Tibial artery (tissue), 4 donors: ENCODE data around the gene EXT2.

ENCODE experiments used
- DNase-seq, 2 donors: peaks; one replicate each; pipeline ENCODE4 v3.0.0-alpha.2; 2019
- H3K27ac ChIP-seq, 2 donors: fragments of 200-600 bp; sonication (generic) in 1 of 2; 1 replicate in 1 of 2; 2 replicates in 1 of 2; pipeline ENCODE4 v1.5.1; 2018 to 2019; ENCODE audit warnings: mild to moderate bottlenecking in 1 of 2
- H3K27me3 ChIP-seq, 2 donors: fragments of 200-600 bp; sonication (generic) in 1 of 2; one replicate each; pipeline versions ENCODE4 v1.5.1 to v1.6.0; 2016 to 2019
- H3K36me3 ChIP-seq, 3 donors: fragments of 200-600 bp; sonication (generic) in 2 of 3; one replicate each; pipeline ENCODE4 v1.5.1; 2016 to 2019; ENCODE audit warnings: mild to moderate bottlenecking in 2 of 3
- H3K4me1 ChIP-seq, 4 donors: fragments of 200-600 bp; sonication (generic) in 2 of 4; 1 replicate in 3 of 4; 2 replicates in 1 of 4; pipeline ENCODE4 v1.5.1; 2016 to 2019
- H3K4me3 ChIP-seq, 2 donors: fragments of 200-600 bp; sonication (generic) in 1 of 2; 1 replicate in 1 of 2; 2 replicates in 1 of 2; pipeline ENCODE4 v1.5.1; 2018 to 2019; ENCODE audit warnings: mild to moderate bottlenecking in 2 of 2
- H3K9me3 ChIP-seq, 3 donors: fragments of 200-600 bp; sonication (generic) in 1 of 3; one replicate each; pipeline ENCODE4 v1.5.1; 2016 to 2019
- CTCF ChIP-seq, 2 experiments: fragments of 200-600 bp in 1 of 2; fragments of 450-650 bp in 1 of 2; IDR thresholded peaks; one replicate each; pipeline ENCODE4 v1.5.1; 2017 to 2019; ENCODE audit warnings: antibody characterized with exemption in 2 of 2, mild to moderate bottlenecking in 1 of 2, moderate library complexity in 1 of 2
- intact Hi-C: fragments of 100-400 bp; cut with DNase I; formaldehyde crosslinking; loops from one replicate; pipeline ENCODE4 v1.15.0; 2023; ENCODE audit warnings: low total_unique reads

EXT2 gene

GRCh38 chr11:44244639-44245310 lies 149.3 kb downstream of the EXT2 start:
- no peak overlapping the region for H3K4me3 ChIP-seq
- intact Hi-C loops = no loop called here
- H3K27me3 ChIP-seq = no peaks in the 10 kb centered on the region
- no peak overlapping the region for H3K27ac ChIP-seq
- DNase-seq = no peak
- H3K9me3 ChIP-seq = no peaks in the 10 kb centered on the region
- no peak for TF ChIP-seq CTCF (IDR thresholded peaks at IDR 0.05)
- peaks cover 0 to 23% (median 5%) of the 10 kb centered on the region in 4 donors for H3K4me1 ChIP-seq
- H3K36me3 ChIP-seq = peaks cover 10 to 20% (median 14%) of the 10 kb centered on the region in 3 donors

- intact Hi-C loops = no loop called here
- no peak for TF ChIP-seq CTCF (IDR thresholded peaks at IDR 0.05)
- H3K36me3 ChIP-seq = peaks cover 14 to 26% (median 17%) of the 10 kb centered on the region in 3 donors
- DNase-seq = no peak
- no peaks in the 10 kb centered on the region for H3K9me3 ChIP-seq
- peaks cover 0 to 23% (median 5%) of the 10 kb centered on the region in 4 donors for H3K4me1 ChIP-seq
- no peak overlapping the region for H3K4me3 ChIP-seq
- no peak overlapping the region for H3K27ac ChIP-seq
- H3K27me3 ChIP-seq = no peaks in the 10 kb centered on the region
Measured at GRCh38 chr11:44246726-44247125, 151.2 kb downstream of the EXT2 start.

GRCh38 chr11:44247508-44247907 lies 152.0 kb downstream of the EXT2 start:
- DNase-seq = no peak
- no peak for TF ChIP-seq CTCF (IDR thresholded peaks at IDR 0.05)
- intact Hi-C loops = no loop called here
- Histone ChIP-seq H3K27me3 (no peaks in the 10 kb centered on the region), H3K9me3 (peaks cover 0 to 5% (median 0%) of the 10 kb centered on the region in 3 donors), H3K4me1 (peaks cover 0 to 23% (median 5%) of the 10 kb centered on the region in 4 donors), H3K36me3 (peaks cover 14 to 26% (median 17%) of the 10 kb centered on the region in 3 donors), H3K4me3 (no peak overlapping the region), H3K27ac (no peak overlapping the region)

- H3K36me3 ChIP-seq = peaks cover 14 to 26% (median 22%) of the 10 kb centered on the region in 3 donors
- no peak for TF ChIP-seq CTCF (IDR thresholded peaks at IDR 0.05)
- no peak overlapping the region for H3K27ac ChIP-seq
- peaks cover 0 to 21% (median 5%) of the 10 kb centered on the region in 4 donors for H3K4me1 ChIP-seq
- no peak overlapping the region for H3K4me3 ChIP-seq
- H3K27me3 ChIP-seq = no peaks in the 10 kb centered on the region
- peaks cover 0 to 11% (median 5%) of the 10 kb centered on the region in 3 donors for H3K9me3 ChIP-seq
- intact Hi-C loops = no loop called here
- no peak for DNase-seq
Measured at GRCh38 chr11:44248109-44248508, 152.6 kb downstream of the EXT2 start.

- intact Hi-C loops = no loop called here
- TF ChIP-seq CTCF (IDR thresholded peaks at IDR 0.05) = no peak
Measured at GRCh38 chr11:44250421-44250820, 154.9 kb downstream of the EXT2 start.

More at GRCh38 chr11:44250421-44250820, 154.9 kb downstream of the EXT2 start:
- H3K4me1 ChIP-seq = peaks cover 0 to 15% (median 5%) of the 10 kb centered on the region in 4 donors
- H3K9me3 ChIP-seq = peaks cover 0 to 11% (median 5%) of the 10 kb centered on the region in 3 donors
- no peak overlapping the region for H3K27ac ChIP-seq
- no peak for DNase-seq
- no peak overlapping the region for H3K4me3 ChIP-seq
- no peaks in the 10 kb centered on the region for H3K27me3 ChIP-seq
- peaks cover 5 to 15% (median 10%) of the 10 kb centered on the region in 3 donors for H3K36me3 ChIP-seq
